Measurements from ENCODE around the gene PMM2.
A peak's percentile ranks its signal among the peaks of the same experiment; 100 is the strongest.
"Not testable (repeated sequence)": the region's sequence is repeated elsewhere in the genome, so short reads cannot be mapped to it uniquely, and the experiment has no call there.

Gene PMM2

DNA sequence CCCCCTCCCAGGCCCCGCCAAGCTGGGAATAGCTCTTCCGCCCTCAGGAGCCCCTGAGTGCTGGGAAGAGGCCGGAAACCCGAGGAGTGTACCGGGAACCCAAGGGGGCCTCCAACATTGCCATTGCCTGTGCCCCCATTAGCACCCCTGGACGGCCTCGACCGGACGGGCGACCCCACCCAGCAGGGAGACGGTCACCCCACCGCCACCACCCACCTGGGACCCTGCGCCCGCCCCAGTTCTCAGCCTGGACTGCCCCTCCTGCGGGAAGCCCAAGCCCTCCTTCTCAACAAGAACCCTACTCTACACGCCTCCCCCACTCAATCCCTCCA lies 69.2 kb downstream of the PMM2 start:
- H3K9me3 Mint-ChIP-seq = no peaks in the 10 kb centered on the region
- H3K4me1 Mint-ChIP-seq (ENCODE audit: low read depth) = peaks cover 54% of the 10 kb centered on the region
- H3K27ac Mint-ChIP-seq = peak overlapping the region; percentile 79
- intact Hi-C loops (cut with micrococcal nuclease) = loop anchor here (10.0 kb wide), 1 partner anchor 212 kb away; no protein-coding TSS in a partner anchor
- H3K36me3 Mint-ChIP-seq (ENCODE audit: low read depth) = no peaks in the 10 kb centered on the region
- peaks cover 2% of the 10 kb centered on the region for H3K27me3 Mint-ChIP-seq
- peak overlapping the region; percentile 87 for H3K4me3 Mint-ChIP-seq

DNA sequence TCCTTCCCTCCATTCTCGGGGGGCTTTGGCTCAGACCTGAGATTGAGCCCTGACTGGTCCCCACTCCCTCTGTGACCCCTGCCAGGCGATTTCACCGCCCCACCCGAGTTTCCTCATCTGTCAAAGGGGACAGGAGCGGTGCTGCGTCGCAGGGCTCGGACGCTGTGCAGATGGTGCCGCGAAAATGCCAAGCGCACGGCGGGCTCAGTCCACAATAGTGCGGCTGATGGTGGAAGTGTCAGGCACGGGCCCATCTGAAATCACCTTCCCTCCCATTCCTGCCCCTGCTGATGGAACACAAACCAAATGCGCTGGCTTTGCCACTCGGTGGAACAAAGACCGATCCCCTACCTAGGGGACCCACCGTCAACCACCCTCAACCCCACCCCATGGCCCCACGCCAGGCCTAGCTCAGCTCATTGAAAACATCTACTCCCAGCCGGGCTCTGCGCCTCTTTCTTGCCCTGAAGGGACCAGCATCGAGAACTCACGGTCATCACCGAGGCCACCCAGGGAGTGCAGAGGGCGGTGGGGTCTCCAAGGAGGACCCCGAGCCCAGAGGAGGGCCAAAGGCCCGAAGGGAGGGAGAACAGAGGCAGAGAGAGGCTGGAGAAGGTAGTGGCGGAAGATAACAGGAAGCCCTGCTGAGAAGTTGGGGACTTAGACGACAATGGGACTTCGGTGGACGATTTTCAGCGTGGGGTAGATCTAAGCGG lies 69.7 kb downstream of the PMM2 start:
- no peaks in the 10 kb centered on the region for H3K36me3 Mint-ChIP-seq (ENCODE audit: low read depth)
- intact Hi-C loops (cut with micrococcal nuclease) = loop anchor here (10.0 kb wide), 1 partner anchor 213 kb away; no protein-coding TSS in a partner anchor
- no peaks in the 10 kb centered on the region for H3K9me3 Mint-ChIP-seq
- H3K27me3 Mint-ChIP-seq = peaks cover 2% of the 10 kb centered on the region
- peak overlapping the region; percentile 79 for H3K27ac Mint-ChIP-seq
- H3K4me1 Mint-ChIP-seq (ENCODE audit: low read depth) = peaks cover 54% of the 10 kb centered on the region
- peak overlapping the region; percentile 87 for H3K4me3 Mint-ChIP-seq

GRCh38 chr16:8867932-8868415 lies 70.3 kb downstream of the PMM2 start:
- H3K9me3 Mint-ChIP-seq = no peaks in the 10 kb centered on the region
- H3K27me3 Mint-ChIP-seq = peaks cover 2% of the 10 kb centered on the region
- H3K36me3 Mint-ChIP-seq (ENCODE audit: low read depth) = no peaks in the 10 kb centered on the region
- H3K27ac Mint-ChIP-seq = peak overlapping the region; percentile 79
- intact Hi-C loops (cut with micrococcal nuclease) = loop anchor here (10.0 kb wide), 1 partner anchor 213 kb away; no protein-coding TSS in a partner anchor
- H3K4me3 Mint-ChIP-seq = peak overlapping the region; percentile 87
- peaks cover 54% of the 10 kb centered on the region for H3K4me1 Mint-ChIP-seq (ENCODE audit: low read depth)

- Mint-ChIP-seq H3K27ac (peak within 1 kb of the TSS; percentile 79), H3K4me1 (ENCODE audit: low read depth) (peaks cover 54% of the 10 kb centered on the region), H3K9me3 (no peaks in the 10 kb centered on the region), H3K27me3 (peaks cover 2% of the 10 kb centered on the region), H3K36me3 (ENCODE audit: low read depth) (no peaks in the 10 kb centered on the region), H3K4me3 (peak within 1 kb of the TSS; percentile 96)
- intact Hi-C loops (cut with micrococcal nuclease) = loop anchor here (1.0 to 10.0 kb wide), 2 partner anchors 71 to 214 kb away; partner anchors contain the start of genes PMM2 and TMEM186
These were observed 71.0 kb downstream of the PMM2 start, which contains the start of gene CARHSP1 for GRCh38 chr16:8868416-8869211. TSS of gene CARHSP1 (minus strand) at chr16:8869006. CDS start at chr16:8859328, 9,678 bp downstream.

DNA sequence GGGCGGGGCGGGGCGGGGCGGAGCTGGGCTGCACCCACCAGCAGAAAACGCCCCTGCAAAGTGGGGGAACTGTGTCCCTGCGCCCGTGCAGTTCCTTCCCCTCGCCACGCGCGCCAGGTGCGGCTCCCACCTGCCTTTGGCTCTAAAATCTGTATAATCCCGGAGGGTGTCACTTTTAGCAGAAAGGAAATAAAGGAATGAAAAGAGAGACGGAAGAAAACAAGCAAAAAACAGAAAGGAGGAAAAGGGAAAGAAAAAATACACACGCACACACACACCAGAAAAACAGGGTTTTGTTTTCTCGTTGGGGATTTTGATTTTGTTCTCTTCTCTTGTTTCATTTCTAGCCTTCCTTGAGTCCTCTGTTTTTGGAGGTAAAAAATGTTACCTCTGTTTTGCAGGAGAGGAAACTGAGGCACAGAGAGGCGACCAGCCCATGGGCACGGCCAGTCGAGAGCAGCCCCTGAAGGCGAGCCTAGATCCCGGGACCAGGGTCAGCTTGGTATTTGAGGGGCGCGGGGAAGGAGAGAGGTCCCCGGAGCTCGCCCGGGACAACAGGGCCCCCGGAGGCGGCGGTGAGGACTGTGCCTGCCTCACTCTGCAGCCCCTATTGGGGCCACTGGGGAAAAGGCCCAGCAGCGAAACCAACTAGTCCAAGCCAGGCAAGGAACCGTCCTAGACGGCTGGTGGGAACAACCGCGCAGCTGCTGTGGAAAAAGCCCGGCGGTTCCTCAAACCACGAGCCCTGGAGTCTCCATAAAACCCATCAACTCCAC lies 71.8 kb downstream of the PMM2 start:
- Mint-ChIP-seq H3K27ac (peak overlapping the region; percentile 79), H3K36me3 (ENCODE audit: low read depth) (no peaks in the 10 kb centered on the region), H3K4me3 (peak overlapping the region; percentile 96), H3K27me3 (peaks cover 2% of the 10 kb centered on the region), H3K9me3 (no peaks in the 10 kb centered on the region), H3K4me1 (ENCODE audit: low read depth) (peaks cover 54% of the 10 kb centered on the region)
- intact Hi-C loops (cut with micrococcal nuclease) = loop anchor here (1.0 to 10.0 kb wide), 2 partner anchors 72 to 215 kb away; partner anchors contain the start of genes PMM2 and TMEM186

- H3K4me1 Mint-ChIP-seq (ENCODE audit: low read depth) = peaks cover 52% of the 10 kb centered on the region
- intact Hi-C loops (cut with micrococcal nuclease) = loop anchor here (1.0 to 10.0 kb wide), 2 partner anchors 73 to 215 kb away; partner anchors contain the start of genes PMM2 and TMEM186
- H3K27ac Mint-ChIP-seq = peak overlapping the region; percentile 79
- not testable (repeated sequence) for H3K36me3 Mint-ChIP-seq (ENCODE audit: low read depth); H3K4me3 Mint-ChIP-seq; H3K9me3 Mint-ChIP-seq; H3K27me3 Mint-ChIP-seq
These were observed 72.3 kb downstream of the PMM2 start for GRCh38 chr16:8869988-8870241.

DNA sequence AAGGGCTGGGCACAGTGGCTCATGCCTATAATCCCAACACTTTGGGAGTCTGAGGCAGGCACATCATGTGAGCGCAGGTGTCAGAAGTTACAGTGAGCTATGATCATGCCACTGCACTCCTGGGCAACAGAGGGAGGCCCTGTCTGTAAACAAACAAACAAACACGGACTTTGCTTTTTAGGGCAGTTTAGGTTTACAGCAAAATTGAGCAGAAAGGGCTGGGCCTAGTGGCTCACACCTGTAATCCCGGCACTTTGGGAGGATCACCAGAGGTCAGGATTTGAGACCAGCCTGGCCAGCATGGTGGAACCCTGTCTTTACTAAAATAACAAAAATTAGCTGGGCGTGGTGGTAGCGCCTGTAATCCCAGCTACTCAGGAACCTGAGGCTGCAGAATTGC lies 74.4 kb downstream of the PMM2 start:
- Mint-ChIP-seq H3K36me3 (ENCODE audit: low read depth) (no peaks in the 10 kb centered on the region), H3K4me1 (ENCODE audit: low read depth) (peaks cover 32% of the 10 kb centered on the region), H3K9me3 (no peaks in the 10 kb centered on the region), H3K27ac (no peak overlapping the region), H3K27me3 (peaks cover 3% of the 10 kb centered on the region), H3K4me3 (no peak overlapping the region)
- intact Hi-C loops (cut with micrococcal nuclease) = no loop called here

DNA sequence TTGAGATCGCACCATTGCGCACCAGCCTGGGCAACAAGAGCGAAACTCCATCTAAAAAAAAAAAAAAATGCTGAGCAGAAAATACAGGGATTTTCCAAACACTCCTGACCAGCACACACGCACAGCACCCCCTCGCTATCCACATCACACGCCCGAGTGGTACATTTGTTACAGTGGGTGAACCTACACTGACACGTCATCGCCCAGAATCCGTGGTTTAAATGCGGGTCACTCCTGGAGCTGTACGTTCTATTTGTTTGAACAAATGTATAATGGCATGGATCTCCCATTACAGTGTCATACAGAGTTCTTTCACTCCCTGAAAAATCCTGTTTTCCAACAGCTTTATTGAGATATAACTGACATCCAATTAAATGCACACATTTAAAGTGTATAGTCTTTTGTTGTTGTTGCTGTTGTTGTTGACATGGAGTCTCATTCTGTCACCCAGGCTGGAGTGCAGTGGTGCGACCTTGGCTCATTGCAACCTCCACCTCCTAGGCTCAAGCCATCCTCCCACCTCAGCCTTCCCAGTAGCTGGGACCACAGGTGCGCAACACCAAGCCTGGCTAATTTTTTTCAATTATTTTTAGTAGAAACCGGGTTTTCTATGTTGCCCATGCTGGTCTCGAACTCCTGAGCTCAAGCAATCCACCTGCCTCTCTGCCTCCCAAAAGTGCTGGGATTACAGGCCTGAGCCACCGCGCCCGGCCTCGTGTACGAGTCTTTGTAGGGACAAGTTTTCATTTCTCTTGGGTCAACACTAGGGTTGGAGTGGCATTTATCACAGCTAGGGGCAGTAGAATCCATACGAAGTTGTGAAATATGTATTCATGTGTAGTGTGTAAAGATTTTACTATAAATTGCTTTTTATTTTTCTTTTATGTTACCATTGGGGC lies 75.6 kb downstream of the PMM2 start:
- H3K4me1 Mint-ChIP-seq (ENCODE audit: low read depth) = peaks cover 20% of the 10 kb centered on the region
- peaks cover 5% of the 10 kb centered on the region for H3K27me3 Mint-ChIP-seq
- no peaks in the 10 kb centered on the region for H3K9me3 Mint-ChIP-seq
- H3K4me3 Mint-ChIP-seq = no peak overlapping the region
- H3K27ac Mint-ChIP-seq = no peak overlapping the region
- no peaks in the 10 kb centered on the region for H3K36me3 Mint-ChIP-seq (ENCODE audit: low read depth)
- intact Hi-C loops (cut with micrococcal nuclease) = no loop called here

GRCh38 chr16:8873866-8874195 lies 76.2 kb downstream of the PMM2 start:
- H3K36me3 Mint-ChIP-seq (ENCODE audit: low read depth); H3K4me3 Mint-ChIP-seq; H3K27ac Mint-ChIP-seq; H3K9me3 Mint-ChIP-seq; H3K27me3 Mint-ChIP-seq; intact Hi-C loops (cut with micrococcal nuclease): not testable (repeated sequence)
- peaks cover 20% of the 10 kb centered on the region for H3K4me1 Mint-ChIP-seq (ENCODE audit: low read depth)

GRCh38 chr16:8874388-8874787 lies 76.7 kb downstream of the PMM2 start:
- H3K9me3 Mint-ChIP-seq = no peaks in the 10 kb centered on the region
- H3K4me3 Mint-ChIP-seq = no peak overlapping the region
- H3K27me3 Mint-ChIP-seq = peaks cover 5% of the 10 kb centered on the region
- H3K27ac Mint-ChIP-seq = no peak overlapping the region
- intact Hi-C loops (cut with micrococcal nuclease) = no loop called here
- H3K4me1 Mint-ChIP-seq (ENCODE audit: low read depth) = peaks cover 16% of the 10 kb centered on the region
- no peaks in the 10 kb centered on the region for H3K36me3 Mint-ChIP-seq (ENCODE audit: low read depth)

GRCh38 chr16:8875317-8875716 lies 77.7 kb downstream of the PMM2 start:
- H3K4me3 Mint-ChIP-seq; H3K36me3 Mint-ChIP-seq (ENCODE audit: low read depth); intact Hi-C loops (cut with micrococcal nuclease); H3K27ac Mint-ChIP-seq; H3K4me1 Mint-ChIP-seq (ENCODE audit: low read depth); H3K27me3 Mint-ChIP-seq; H3K9me3 Mint-ChIP-seq: not testable (repeated sequence)

GRCh38 chr16:8877894-8878522 lies 80.4 kb downstream of the PMM2 start:
- Mint-ChIP-seq H3K27ac (no peak overlapping the region), H3K27me3 (peaks cover 5% of the 10 kb centered on the region), H3K36me3 (ENCODE audit: low read depth) (no peaks in the 10 kb centered on the region), H3K9me3 (no peaks in the 10 kb centered on the region), H3K4me3 (no peak overlapping the region), H3K4me1 (ENCODE audit: low read depth) (no peaks in the 10 kb centered on the region)
- intact Hi-C loops (cut with micrococcal nuclease) = no loop called here

- no peak overlapping the region for H3K4me3 Mint-ChIP-seq
- intact Hi-C loops (cut with micrococcal nuclease) = no loop called here
- no peaks in the 10 kb centered on the region for H3K4me1 Mint-ChIP-seq (ENCODE audit: low read depth)
- peaks cover 5% of the 10 kb centered on the region for H3K27me3 Mint-ChIP-seq
- H3K9me3 Mint-ChIP-seq = no peaks in the 10 kb centered on the region
- H3K27ac Mint-ChIP-seq = no peak overlapping the region
- H3K36me3 Mint-ChIP-seq (ENCODE audit: low read depth) = no peaks in the 10 kb centered on the region
These were observed 80.9 kb downstream of the PMM2 start for GRCh38 chr16:8878523-8878911.

Data from dendritic cell treated with granulocyte-macrophage colony-stimulating factor and Interleukin-4, amounts not matched to agents 40 ng/mL and 50 ng/mL, for 4 days (primary cell).